NCI-H345 (cell line): ENCODE measurements around the gene CALML5.
A peak's percentile ranks its signal among the peaks of the same experiment; 100 is the strongest.

Experiments
- DNase-seq: peaks from one replicate; lab custom pipeline; 2025; lab: John Stamatoyannopoulos, UW

Gene CALML5

DNA sequence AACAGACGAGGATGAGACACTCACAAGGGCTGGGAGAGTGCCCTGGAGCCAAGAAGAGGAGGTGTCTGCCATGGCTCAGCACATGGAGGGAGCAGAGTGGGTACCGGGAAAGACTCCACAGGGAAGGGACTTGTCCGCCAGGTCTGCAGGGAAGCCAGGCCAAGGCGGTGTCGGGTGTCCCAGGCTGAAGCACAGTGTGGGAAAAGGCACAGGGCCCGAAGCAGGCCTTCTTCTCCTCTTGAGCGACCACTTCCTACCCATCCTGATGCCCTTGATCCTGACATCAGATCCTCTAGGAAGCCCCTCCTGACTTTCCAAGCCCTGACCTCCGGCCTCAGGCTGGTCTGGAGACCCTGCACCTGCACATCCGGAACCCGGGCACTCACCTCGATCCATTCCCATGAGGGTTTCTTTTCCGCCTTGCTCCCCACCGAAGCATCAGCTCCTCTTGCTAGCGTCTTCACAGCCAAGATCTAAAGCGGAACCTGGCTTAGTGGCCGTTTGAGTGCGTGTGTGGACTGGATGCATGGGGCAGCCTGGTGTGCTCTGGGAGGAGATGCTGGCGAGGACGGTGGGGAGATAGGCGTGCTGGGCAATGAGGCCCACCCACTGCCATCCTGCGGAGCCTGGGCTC lies 33.8 kb upstream of the CALML5 start:
- no peak for DNase-seq

DNA sequence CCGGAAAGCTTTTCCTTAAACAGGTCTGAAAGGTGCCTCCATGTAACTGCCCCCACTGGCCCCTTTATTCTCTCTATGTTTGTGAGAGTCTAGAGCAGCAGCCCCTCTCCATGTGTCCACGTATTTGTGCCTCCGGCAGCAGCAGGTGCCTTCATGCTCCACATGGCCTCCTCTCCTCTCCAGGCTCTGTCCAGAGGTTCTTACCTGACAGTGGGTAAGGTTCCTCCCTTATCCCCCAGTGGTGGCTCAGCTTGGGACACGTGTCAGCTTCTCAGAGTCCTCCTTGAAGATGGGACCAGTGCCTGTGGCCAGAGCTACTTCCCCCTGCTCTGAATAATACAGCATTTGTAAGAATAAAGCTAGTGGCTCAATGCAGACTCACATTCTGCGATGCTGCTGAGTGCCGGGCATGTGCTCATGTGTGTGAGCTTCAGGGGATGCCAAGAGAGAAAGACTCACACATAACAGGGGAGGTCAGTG lies 33.3 kb upstream of the CALML5 start:
- no peak for DNase-seq

DNA sequence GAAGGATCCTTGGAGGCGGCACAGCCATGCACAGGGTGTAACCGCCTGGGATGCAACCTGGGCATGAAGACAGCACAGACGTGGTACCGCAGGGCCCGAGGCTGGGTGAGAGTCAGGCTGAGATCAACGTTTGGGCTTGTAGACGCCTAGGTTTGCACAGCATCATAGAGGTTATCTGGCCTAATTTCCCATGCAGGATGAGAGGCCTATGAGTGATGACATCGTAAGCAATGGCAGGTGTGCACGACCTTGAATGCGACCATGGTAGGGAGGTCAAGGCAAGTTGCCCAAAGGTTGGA lies 32.9 kb upstream of the CALML5 start:
- no peak for DNase-seq

DNA sequence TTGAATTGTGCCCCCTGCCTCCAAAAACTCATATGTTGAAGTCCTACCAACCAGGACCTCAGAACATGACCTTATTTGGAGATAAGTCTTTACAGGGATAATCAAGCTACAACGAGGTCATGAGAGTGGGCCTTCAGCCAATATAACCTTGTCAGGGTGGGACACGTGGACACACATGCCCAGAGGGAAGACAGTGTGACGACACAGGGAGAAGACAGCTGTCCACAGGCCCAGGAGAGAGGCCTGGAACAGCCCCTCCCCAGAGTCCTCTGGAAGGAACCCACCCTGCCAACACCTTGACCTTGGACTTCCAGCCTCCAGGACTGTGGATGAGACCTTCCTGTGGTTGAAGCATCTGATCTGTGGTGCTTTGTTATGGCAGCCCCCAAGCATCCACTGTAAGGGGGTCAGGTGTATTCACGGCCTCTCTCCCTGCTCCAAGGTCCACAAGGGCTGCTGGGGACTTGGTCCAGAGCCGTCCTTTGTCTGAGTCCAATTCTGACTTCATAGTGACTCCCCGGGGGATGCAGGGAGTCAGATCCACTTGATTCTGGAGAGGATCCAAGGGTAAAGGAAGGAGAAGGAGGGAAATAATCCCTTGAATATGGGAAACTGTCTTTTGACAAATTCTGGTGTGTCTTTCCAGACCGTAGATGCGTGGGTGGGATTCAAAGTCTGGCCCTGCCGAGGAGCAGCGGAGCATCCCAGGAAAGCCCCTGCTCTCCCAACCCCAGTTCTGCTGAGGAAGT lies 32.4 kb upstream of the CALML5 start:
- no peak for DNase-seq

DNA sequence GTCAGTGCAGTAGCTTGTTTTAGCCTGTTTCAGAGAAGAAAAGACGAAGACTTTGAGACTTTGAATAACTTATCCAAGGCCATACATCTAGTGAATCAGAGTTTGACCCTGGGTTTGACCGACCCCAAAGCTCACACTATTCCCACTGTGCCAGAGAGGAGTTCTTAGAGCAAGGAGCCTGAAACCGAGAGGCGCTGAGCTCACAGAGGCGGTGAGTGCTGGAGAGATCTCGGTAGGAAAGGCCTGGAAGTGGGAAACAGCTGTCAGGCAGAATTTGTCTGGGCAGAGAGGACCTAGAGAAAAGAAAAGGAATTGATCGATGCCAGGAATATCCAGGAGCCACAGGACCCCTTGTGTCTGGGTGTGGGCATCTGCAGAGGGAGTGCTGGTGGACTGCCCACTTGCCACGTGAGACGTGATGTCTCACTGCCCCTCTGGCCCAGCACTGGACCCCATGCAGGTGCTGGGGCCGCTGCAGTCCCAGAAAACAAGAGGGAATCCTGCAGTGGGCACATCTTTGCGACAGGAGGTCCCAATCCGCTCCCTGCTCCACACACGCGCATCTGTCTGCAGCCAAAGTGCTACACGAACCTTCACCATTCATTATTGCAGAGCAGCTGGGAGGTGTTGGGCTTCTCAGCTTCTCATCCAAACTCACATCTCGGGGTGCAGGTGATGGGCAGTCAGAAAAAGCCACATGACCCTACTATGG lies 31.6 kb upstream of the CALML5 start:
- DNase-seq: no peak

DNA sequence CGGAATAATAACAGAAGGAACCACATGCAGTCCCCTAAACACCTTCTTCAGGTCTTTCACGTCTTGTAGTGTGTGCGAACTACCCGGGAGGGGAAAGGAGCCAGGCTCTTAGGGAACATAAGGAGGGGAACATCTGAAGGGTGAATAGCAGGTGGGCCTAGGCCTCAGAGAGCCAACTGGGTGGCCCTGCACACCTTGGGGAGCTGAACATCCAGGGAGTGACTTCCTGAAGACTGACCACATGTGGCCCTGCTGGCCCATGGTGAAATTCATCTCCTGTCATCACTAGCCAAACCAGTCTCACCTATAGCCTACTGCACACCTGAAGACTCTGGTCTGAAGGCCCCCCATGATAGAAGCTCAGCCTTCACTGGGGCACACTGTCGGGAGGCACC lies 31.0 kb upstream of the CALML5 start:
- DNase-seq: no peak

DNA sequence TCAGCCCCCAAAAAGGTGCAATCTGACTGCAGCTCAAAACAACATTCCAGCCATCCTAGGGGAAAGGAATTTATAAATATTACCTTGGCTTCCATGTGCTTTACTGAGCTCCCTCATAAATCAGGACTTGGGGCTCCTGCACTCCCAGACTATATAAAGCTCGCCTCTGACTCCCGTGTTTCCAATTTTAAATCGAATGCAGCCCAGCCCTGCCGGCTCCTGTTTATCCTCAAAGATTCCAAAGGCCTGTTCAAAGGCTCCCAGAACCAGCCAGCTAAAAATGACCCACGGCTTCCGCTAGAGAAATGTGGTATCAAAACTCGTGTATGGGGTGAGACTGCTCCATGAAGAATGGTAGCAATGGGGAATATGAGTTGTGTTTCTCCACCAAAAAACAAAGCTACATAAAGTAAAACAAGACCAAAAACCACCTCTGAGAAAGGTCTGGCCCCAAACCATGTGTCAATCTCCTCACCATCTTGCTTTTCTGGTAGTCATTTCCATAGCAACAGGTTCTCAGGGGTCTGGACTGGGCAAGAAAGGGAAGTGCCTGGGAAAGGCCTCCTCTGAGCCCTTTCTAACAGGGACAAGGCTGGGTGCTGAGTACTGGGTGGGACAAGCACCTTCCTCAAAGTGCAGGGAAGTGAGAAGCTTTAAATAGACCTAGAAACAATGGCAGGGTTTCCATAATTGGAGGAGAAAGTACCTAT lies 30.5 kb upstream of the CALML5 start:
- DNase-seq: no peak

DNA sequence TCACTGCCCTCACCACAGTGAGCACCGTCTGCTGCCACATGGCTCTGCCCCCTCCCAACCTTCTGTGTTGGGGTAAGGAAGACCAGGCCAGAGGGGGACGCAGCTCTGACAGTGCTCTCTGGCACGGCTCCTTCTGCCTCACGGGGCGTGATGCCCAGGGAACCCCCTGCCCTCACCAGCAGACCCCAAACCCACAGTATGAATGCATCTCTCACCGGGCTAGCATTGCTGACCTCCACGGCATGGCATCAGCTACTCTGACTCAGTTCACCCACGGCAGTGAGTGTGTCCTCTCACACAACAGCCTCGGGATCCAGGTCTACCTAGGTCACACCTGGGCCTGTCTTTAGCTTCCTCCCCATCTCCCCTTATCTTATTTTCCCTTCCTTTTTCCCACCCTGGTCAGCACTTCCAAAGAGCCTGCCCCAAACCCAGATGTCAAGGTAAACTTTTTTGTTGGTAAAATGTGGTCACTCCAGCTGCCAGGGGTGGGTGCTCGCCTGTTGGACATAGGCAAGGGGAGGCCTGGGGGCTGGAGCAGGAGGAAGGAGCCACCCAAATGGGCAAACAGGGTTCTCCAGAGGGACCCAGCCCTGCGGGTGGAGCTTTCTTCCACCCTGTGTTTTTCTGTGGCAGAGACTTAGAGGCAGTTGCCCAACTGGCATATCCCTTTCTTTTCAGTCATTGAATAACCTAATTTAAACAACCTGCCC lies 29.8 kb upstream of the CALML5 start:
- DNase-seq: no peak

DNA sequence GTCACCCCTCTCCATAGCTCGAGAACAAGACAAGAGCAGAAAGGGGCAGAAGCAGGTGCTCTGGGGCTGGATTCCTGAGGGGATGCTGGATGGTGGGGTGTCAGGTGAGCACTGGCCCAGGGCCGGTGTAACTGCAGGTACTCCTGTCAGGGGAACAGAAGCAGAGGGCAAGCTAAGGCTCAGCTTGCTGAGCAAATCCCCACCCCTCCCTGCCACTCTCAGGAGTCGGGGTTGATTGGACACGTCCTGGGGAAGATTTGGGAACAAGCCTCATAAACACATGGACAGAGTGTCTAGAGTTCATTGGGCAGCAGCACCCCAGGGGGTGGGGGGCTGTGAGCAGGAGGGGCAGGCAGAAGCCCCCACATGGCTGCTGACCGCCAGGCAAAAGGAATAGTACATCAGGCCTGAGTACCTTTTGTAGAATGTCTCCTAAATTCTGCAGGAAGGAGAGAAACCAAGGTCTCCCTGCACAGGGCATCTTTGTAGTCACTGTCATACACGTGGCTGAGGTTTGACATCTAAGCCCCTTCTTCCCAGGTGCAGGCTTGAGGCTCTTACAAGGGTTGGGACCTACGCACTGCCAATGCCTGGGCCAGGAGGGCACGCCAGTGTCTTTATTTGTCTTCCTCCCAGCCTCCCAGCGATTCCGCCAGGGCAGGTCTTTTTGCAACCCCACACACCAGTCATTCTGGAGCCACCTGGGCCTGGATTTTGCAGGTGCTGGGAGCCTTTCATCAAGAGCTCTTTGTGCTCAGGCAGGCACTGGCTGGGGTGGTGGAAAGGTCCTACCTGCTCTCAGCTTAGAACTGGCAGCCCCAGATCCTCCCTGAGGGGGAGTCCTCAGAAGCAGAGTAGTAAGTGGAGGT lies 28.2 kb upstream of the CALML5 start:
- peak; percentile 22 for DNase-seq

DNA sequence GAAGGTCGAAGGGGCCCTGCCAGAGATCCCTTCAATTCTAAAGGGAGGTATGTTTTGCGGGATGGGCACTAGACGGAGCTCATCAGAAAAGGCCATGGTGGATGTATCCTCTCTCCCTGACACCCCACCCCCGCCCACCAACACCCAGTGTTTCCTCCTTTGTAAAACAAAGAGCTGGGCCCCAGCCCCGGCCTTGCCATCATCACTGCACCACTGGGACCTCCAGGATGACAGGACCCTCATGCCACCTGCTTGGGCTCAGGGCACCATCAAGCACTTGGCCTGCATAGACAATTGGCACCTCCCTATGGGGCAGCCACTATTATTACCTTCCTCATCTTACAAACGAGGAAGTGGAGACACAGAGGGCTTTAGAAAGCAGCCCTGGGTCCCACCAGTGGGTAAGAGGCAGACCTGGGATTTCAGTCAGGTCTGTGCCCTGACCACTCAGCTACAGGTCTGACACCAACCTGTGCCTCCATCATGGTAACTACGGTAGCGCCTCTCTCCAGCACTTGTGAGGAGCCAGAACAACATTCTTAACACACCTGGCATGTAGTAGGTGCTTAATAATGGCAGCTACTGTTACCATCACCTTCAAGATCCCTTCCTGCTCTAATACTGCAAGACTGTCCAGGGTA lies 27.4 kb upstream of the CALML5 start:
- DNase-seq: no peak

DNA sequence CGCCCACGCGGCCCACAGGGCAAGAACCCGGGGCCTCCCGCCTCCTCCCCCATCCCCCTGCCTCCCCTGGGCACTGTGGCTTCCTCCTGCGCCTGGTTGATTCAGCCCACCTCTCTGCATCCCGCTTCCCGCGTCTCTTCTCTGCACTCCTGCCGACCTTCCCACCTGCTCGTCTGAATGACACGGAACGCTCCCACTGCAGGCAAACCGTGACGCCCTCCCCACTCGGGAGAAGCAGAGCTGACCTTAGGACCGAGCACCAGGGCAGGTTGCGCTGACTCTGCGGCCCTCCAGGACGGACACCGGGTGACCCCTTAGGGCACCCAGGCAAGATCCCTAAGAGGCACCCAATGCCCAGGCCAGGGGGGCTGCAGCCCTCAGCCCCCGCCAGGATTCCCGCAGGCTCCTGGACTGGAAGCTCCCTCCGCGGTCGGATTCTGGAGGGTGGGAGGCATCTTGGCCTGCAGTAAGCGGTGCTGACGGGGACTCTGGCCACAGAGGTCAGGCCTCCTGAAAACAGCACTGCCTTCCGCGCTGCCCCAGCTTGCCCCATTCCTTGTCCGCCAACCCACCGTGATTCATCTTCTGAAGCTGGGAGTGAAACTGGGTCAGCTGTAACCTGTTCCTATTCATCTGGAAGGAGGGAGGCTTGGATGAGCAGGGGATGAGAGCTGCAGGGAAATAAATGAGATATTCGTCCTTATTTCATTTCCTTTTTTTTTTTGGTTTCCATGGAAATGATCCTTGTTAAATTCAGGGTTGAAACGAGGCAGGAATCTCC lies 26.4 kb upstream of the CALML5 start:
- DNase-seq: no peak

DNA sequence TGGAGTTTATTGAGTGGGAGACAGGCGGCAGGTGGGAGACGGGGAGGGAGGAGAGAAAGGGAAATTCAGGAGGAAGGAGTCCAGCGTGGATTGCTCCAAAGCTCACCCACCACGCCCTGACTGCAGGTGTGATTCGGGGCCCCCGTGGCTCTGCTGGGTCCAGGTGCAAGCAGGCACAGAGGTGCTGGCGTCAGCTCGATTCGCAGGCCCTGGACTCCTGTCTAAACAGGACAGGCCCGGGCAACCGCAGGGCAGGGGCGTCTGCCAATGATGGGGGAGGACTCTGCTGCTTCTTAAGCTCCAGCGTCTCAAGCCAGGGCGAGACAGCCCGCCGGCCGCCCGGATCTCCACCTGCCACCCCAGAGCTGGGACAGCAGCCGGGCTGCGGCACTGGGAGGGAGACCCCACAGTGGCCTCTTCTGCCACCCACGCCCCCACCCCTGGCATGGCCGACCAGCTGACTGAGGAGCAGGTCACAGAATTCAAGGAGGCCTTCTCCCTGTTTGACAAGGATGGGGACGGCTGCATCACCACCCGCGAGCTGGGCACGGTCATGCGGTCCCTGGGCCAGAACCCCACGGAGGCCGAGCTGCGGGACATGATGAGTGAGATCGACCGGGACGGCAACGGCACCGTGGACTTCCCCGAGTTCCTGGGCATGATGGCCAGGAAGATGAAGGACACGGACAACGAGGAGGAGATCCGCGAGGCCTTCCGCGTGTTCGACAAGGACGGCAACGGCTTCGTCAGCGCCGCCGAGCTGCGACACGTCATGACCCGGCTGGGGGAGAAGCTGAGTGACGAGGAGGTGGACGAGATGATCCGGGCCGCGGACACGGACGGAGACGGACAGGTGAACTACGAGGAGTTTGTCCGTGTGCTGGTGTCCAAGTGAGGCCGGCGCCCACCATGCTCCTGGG lies 25.5 kb upstream of the CALML5 start, which contains the start of gene CALML3:
TSS of gene CALML3 (plus strand) at position 321 of the 920 bp plus-strand sequence. CDS start at position 446, 125 bp downstream.
- DNase-seq: no peak

DNA sequence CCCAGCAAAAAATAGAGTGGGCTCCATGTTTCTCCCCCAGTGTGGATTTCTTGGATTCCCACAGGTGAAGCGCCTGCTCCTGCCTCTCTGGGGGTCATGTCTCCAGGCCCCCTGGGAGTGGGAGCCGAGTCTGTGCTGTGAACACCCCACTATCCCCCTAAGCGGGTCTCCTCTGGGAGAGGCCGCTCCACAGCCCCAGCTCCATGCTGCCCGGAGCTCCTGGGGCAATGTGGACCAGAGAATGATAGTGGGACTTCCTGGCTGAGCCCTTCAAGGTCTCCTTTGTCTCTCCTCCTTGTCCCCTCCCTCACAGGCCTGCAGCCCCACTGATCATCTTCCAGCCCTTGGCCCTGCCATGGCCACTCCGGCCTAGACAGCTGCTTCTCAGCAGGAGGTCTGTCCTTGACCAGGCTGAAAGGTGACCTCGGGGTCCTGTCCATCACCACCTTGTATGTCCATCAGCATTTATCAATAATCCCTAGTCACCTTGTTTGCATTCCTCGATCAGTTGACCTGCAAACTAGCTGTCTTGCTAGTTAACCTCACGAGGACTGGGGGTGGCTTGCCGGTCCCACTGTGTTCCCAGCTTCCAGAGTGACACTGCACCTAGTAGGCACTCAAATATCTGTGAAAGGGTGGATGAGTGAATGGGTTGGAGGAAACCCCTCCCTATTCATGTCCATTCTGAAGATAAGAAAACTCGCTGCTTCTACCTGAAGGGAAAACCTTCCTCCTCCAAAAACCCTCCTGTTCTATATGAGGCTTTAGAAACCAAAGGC lies 24.6 kb upstream of the CALML5 start:
- no peak for DNase-seq

DNA sequence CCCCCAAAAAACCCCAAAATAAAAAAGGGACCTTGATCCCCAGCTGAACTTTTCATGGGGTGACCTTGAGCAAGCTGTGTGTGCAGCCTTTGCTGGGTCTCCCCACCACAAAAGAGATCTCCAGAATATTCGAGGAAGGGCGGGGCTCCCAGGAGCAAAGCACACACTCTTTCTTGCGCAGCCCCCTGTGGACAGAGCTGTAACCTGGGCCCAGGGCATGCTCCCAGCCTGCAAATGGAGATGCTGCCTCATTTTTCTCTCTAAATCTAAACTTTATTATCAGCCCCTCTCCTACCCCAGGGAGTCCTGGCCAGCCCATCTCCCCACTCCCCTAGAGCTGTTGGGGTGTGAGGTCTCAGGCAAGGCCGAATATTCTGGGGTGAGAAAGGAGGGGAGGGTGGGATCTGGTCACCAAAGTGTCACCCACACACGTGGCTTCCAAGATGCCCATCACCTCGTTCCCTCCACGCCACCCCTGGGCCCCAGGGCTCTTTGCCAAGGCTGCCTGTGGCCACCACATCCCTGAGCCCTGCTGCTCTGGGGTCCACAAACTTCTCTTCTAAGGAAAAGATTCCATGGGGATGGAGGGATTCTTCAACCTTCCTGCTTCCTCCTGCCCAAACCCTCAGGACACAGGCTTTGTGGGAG lies 23.7 kb upstream of the CALML5 start:
- DNase-seq: no peak

DNA sequence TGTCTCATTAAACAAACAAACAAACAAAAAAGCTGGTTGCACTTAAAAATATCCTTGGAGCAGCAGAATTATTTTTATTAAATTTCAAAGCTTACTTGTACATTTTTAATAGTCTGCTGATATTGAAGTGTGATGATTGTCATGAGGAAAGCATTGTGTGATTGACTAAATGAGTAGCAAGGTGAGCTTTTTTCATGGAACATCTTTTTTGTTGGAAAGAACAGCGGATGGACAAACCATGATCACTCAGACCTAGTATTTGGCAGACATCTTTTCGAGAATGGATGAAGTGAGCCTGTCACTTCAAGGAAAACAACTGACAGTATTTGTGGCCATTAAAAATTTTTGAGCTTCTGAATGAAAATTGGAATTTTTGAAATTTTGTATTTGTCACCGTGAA lies 19.7 kb upstream of the CALML5 start:
- DNase-seq: no peak

DNA sequence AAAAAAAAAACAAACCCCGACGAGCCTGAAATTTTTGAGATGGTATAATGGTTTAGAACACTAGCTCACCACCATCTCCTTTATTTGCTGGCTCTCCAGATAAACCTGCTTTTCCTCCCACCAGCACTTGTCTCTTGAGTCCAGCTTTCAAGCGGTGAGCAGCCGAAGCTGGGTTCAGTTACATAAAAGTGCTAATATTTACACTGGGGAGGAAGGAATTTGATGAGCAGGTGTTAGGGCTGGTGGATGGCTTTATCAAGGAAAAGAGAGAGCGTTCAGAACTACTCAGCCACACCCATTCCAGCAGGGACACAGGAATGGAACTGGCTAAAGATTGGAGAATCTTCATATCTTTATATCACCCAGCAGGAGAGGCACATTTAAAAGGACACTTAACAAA lies 18.8 kb upstream of the CALML5 start:
- DNase-seq: peak; percentile 84

DNA sequence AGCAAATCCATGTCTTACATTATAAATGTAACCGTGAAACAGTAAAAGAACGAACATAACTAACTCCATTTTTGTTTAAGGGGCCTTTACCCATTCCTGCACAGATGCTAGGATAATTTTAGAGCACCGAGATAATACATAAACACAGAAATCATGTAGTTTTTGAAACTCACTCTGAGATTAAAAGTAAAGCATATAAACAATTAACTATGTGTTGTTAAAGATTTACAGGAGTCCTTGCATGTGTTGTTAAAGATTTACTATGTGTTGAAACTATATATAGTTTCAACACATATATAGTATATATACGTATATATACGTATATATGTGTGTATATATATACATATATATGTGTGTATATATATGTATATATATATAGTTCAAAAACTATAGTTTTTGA lies 18.2 kb upstream of the CALML5 start:
- no peak for DNase-seq
